HepG2 (cell line): ENCODE results near the gene MICAL3. TPM values are rescaled to one million over a fixed set of nuclear protein-coding genes. Genes with fewer than 3 reads are reported as not detected.

Experiments used
- CTCF ChIP-seq: sonication (generic); formaldehyde crosslinking; IDR thresholded peaks from 2 replicates; pipeline ENCODE4 v1.5.0; 2020; ENCODE audit warnings: mild to moderate bottlenecking, missing genetic modification reagents, moderate library complexity
- ELF1 ChIP-seq: sonication (generic); formaldehyde crosslinking; IDR thresholded peaks from 2 replicates; pipeline ENCODE4 v1.4.0; 2020; ENCODE audit warnings: missing genetic modification reagents
- HNRNPH1 ChIP-seq: fragments of 200-400 bp; formaldehyde crosslinking; optimal IDR thresholded peaks from 2 replicates; pipeline ENCODE3; 2017; ENCODE audit warnings: mild to moderate bottlenecking, low read depth, low read length
- ISX ChIP-seq: sonication (generic); formaldehyde crosslinking; conservative IDR thresholded peaks from 2 replicates; pipeline ENCODE4 v1.5.0; 2020; ENCODE audit warnings: missing genetic modification reagents
- MTA3 ChIP-seq: sonication (generic); formaldehyde crosslinking; IDR thresholded peaks from 2 replicates; pipeline ENCODE4 v1.4.0; 2020; ENCODE audit warnings: missing genetic modification reagents
- MYC ChIP-seq: sonication (generic); formaldehyde crosslinking; IDR thresholded peaks from 2 replicates; pipeline ENCODE4 v1.9.0; 2021; ENCODE audit warnings: missing genetic modification reagents, borderline replicate concordance
- RXRA ChIP-seq: sonication (generic); formaldehyde crosslinking; IDR thresholded peaks from 2 replicates; pipeline ENCODE4 v1.5.1; 2020; ENCODE audit warnings: missing genetic modification reagents
- TOE1 ChIP-seq: sonication (generic); formaldehyde crosslinking; IDR thresholded peaks from 2 replicates; pipeline ENCODE4 v1.4.0; 2020; ENCODE audit warnings: mild to moderate bottlenecking, missing genetic modification reagents
- ZMAT5 ChIP-seq: sonication (generic); formaldehyde crosslinking; IDR thresholded peaks from 2 replicates; pipeline ENCODE4 v1.5.0; 2020; ENCODE audit warnings: mild to moderate bottlenecking, low read depth, missing genetic modification reagents, borderline replicate concordance
- ZNF382 ChIP-seq: sonication (generic); formaldehyde crosslinking; IDR thresholded peaks from 2 replicates; pipeline ENCODE4 v1.5.0; 2020; ENCODE audit warnings: missing genetic modification reagents, mild to moderate bottlenecking, borderline replicate concordance
- ZNF44 ChIP-seq: sonication (generic); formaldehyde crosslinking; IDR thresholded peaks from 2 replicates; pipeline ENCODE4 v1.5.1; 2020; ENCODE audit warnings: mild to moderate bottlenecking, missing genetic modification reagents
- ZNF496 ChIP-seq: sonication (generic); formaldehyde crosslinking; IDR thresholded peaks from 2 replicates; pipeline ENCODE4 v1.8.1; 2023; ENCODE audit warnings: mild to moderate bottlenecking, moderate library complexity, missing genetic modification reagents; ENCODE audit not compliant: insufficient replicate concordance
- ZNF547 ChIP-seq: sonication (generic); formaldehyde crosslinking; IDR thresholded peaks from 2 replicates; pipeline ENCODE4 v1.5.1; 2020; ENCODE audit warnings: mild to moderate bottlenecking, missing genetic modification reagents
- ZNF598 ChIP-seq: sonication (generic); formaldehyde crosslinking; IDR thresholded peaks from 2 replicates; pipeline ENCODE4 v1.5.1; 2020; ENCODE audit warnings: mild to moderate bottlenecking, missing genetic modification reagents, borderline replicate concordance
- ZNF629 ChIP-seq: sonication (generic); formaldehyde crosslinking; conservative IDR thresholded peaks from 2 replicates; pipeline ENCODE4 v1.5.0; 2020; ENCODE audit warnings: missing genetic modification reagents
- ZSCAN31 ChIP-seq: sonication (generic); formaldehyde crosslinking; IDR thresholded peaks from 2 replicates; pipeline ENCODE4 v1.5.0; 2020; ENCODE audit warnings: low read depth, mild to moderate bottlenecking, missing genetic modification reagents
- polyA plus RNA-seq, 8 experiments: library from polyadenylated mRNA; depleted of rRNA in 3 of 8; stranded (reverse) in 7 of 8; unstranded in 1 of 8; fragments of >200 nt; fragmentation: Illumina TruSeq in 4 of 8; extraction: Trizol in 4 of 8; gene quantifications; 2 replicates each; pipeline versions ENCODE4 v1.2.1 to v1.2.3, GENCODE V29; 2011 to 2016; ENCODE audit warnings: low read depth in 4 of 8, missing spikeins in 1 of 8, mixed read lengths in 1 of 8; ENCODE audit not compliant: insufficient read depth in 1 of 8
- total RNA-seq, 5 experiments: library from RNA; depleted of rRNA; stranded (reverse); fragments of >200 nt; fragmentation: Illumina TruSeq; extraction: Trizol; gene quantifications; 2 replicates each; pipeline ENCODE4 v1.2.3, GENCODE V29; 2016; ENCODE audit warnings: low read depth in 1 of 5
- TF ChIP-seq, protein P1 (sequence below): sonication (generic); formaldehyde crosslinking; IDR thresholded peaks from 2 replicates; pipeline ENCODE4 v1.4.0; 2020; ENCODE audit warnings: missing genetic modification reagents
- TF ChIP-seq, protein P2 (sequence below): sonication (generic); formaldehyde crosslinking; IDR thresholded peaks from 2 replicates; pipeline ENCODE4 v1.9.0; 2022; ENCODE audit warnings: low read depth, missing genetic modification reagents
- TF ChIP-seq, protein P3 (sequence below): sonication (generic); formaldehyde crosslinking; IDR thresholded peaks from 2 replicates; pipeline ENCODE4 v1.5.0; 2020; ENCODE audit warnings: mild to moderate bottlenecking, missing genetic modification reagents

The MICAL3 gene
- total and polyA plus RNA-seq, 2 of the 13 experiments (the other 11 are each of a cell fraction or from before 2014, with no cell fraction given), result 5.3 to 12.5 TPM

GRCh38 chr22:17786435-17787161, 237.8 kb downstream of the MICAL3 start (continued):
- TF ChIP-seq MTA3 (CRISPR knock-in tag) (no peak), MYC (CRISPR knock-in tag) (peak; percentile 65; the same call in 1 of the 2 replicates), ZNF382 (CRISPR knock-in tag) (no peak), CTCF (CRISPR knock-in tag) (peak; percentile 49), ZNF598 (CRISPR knock-in tag) (no peak), ZNF547 (CRISPR knock-in tag) (no peak), TOE1 (CRISPR knock-in tag) (no peak), ZNF496 (CRISPR knock-in tag) (no peak), ZNF44 (CRISPR knock-in tag) (no peak), ZMAT5 (CRISPR knock-in tag) (no peak), ELF1 (CRISPR knock-in tag) (no peak), ZSCAN31 (CRISPR knock-in tag) (no peak), ZNF629 (CRISPR knock-in tag) (peak; percentile 41; the same call in 1 of the 2 replicates), RXRA (CRISPR knock-in tag) (peak; percentile 81), ISX (no peak), HNRNPH1 (no peak)
- TF ChIP-seq, protein P1, sequence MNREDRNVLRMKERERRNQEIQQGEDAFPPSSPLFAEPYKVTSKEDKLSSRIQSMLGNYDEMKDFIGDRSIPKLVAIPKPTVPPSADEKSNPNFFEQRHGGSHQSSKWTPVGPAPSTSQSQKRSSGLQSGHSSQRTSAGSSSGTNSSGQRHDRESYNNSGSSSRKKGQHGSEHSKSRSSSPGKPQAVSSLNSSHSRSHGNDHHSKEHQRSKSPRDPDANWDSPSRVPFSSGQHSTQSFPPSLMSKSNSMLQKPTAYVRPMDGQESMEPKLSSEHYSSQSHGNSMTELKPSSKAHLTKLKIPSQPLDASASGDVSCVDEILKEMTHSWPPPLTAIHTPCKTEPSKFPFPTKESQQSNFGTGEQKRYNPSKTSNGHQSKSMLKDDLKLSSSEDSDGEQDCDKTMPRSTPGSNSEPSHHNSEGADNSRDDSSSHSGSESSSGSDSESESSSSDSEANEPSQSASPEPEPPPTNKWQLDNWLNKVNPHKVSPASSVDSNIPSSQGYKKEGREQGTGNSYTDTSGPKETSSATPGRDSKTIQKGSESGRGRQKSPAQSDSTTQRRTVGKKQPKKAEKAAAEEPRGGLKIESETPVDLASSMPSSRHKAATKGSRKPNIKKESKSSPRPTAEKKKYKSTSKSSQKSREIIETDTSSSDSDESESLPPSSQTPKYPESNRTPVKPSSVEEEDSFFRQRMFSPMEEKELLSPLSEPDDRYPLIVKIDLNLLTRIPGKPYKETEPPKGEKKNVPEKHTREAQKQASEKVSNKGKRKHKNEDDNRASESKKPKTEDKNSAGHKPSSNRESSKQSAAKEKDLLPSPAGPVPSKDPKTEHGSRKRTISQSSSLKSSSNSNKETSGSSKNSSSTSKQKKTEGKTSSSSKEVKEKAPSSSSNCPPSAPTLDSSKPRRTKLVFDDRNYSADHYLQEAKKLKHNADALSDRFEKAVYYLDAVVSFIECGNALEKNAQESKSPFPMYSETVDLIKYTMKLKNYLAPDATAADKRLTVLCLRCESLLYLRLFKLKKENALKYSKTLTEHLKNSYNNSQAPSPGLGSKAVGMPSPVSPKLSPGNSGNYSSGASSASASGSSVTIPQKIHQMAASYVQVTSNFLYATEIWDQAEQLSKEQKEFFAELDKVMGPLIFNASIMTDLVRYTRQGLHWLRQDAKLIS (CRISPR knock-in tag), result no peak
- TF ChIP-seq, protein P2, sequence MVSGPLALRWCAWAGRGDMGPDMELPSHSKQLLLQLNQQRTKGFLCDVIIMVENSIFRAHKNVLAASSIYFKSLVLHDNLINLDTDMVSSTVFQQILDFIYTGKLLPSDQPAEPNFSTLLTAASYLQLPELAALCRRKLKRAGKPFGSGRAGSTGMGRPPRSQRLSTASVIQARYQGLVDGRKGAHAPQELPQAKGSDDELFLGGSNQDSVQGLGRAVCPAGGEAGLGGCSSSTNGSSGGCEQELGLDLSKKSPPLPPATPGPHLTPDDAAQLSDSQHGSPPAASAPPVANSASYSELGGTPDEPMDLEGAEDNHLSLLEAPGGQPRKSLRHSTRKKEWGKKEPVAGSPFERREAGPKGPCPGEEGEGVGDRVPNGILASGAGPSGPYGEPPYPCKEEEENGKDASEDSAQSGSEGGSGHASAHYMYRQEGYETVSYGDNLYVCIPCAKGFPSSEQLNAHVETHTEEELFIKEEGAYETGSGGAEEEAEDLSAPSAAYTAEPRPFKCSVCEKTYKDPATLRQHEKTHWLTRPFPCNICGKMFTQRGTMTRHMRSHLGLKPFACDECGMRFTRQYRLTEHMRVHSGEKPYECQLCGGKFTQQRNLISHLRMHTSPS (CRISPR knock-in tag), result no peak; the same call in 1 of the 2 replicates
- TF ChIP-seq, protein P3, sequence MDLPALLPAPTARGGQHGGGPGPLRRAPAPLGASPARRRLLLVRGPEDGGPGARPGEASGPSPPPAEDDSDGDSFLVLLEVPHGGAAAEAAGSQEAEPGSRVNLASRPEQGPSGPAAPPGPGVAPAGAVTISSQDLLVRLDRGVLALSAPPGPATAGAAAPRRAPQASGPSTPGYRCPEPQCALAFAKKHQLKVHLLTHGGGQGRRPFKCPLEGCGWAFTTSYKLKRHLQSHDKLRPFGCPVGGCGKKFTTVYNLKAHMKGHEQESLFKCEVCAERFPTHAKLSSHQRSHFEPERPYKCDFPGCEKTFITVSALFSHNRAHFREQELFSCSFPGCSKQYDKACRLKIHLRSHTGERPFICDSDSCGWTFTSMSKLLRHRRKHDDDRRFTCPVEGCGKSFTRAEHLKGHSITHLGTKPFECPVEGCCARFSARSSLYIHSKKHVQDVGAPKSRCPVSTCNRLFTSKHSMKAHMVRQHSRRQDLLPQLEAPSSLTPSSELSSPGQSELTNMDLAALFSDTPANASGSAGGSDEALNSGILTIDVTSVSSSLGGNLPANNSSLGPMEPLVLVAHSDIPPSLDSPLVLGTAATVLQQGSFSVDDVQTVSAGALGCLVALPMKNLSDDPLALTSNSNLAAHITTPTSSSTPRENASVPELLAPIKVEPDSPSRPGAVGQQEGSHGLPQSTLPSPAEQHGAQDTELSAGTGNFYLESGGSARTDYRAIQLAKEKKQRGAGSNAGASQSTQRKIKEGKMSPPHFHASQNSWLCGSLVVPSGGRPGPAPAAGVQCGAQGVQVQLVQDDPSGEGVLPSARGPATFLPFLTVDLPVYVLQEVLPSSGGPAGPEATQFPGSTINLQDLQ (CRISPR knock-in tag), result no peak
